HG02973 (cell line): ENCODE results near the gene CST8.
"Not testable (repeated sequence)": the region's sequence is repeated elsewhere in the genome, so short reads cannot be mapped to it uniquely, and the experiment has no call there.

Experiments
- ATAC-seq: cut with Tn5 transposase; IDR thresholded peaks from one replicate; pipeline ENCODE4 v1.9.1; 2021; ENCODE audit warnings: moderate library complexity; ENCODE audit not compliant: unreplicated experiment

CST8 gene, protein sequence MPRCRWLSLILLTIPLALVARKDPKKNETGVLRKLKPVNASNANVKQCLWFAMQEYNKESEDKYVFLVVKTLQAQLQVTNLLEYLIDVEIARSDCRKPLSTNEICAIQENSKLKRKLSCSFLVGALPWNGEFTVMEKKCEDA

DNA sequence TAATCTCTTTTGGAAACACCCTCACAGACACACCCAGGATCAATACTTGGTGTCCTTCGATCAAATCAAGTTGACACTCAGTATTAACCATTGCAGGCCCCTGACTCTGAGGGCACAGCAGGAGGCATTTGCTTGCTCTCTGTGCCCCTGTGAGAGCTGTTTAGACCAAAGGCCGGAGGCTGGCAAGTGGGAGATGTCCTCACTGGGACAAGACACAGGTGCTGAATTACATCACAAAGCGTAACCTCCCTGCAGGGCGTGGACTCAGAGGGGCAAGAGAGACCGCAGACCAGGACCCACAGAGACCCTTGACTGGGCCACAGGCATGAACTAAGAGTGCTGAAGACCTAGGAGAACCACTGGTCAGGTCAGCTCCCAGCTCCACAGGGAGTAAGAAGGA lies at the start of gene CST8:
TSS of gene CST8 (plus strand) at position 301 of the 400 bp plus-strand sequence. CDS start 551 bp downstream, outside the sequence.
- no peak for ATAC-seq

DNA sequence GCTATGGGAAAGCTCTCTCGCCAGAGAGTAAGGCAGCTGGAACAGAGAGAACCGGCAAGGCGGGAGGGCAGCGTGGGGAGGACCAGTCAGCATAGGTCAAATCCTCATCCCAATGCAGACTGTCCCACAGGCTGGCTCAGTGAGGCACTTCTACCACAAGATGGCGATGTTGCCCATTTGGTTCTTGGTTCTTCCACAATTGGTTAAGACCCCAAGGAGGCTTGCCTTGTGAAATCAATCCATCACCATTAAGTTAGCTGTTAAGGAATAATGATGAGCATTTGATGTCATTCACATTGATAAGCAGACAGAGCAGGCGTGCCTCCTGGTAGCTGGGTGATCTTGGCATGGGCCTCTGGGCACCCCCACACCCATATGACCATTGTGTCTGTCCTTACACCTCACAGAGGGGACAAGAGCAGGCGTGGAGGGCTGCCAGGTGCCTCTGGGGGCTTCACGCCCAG lies 49.0 kb upstream of the CST8 start:
- no peak for ATAC-seq

DNA sequence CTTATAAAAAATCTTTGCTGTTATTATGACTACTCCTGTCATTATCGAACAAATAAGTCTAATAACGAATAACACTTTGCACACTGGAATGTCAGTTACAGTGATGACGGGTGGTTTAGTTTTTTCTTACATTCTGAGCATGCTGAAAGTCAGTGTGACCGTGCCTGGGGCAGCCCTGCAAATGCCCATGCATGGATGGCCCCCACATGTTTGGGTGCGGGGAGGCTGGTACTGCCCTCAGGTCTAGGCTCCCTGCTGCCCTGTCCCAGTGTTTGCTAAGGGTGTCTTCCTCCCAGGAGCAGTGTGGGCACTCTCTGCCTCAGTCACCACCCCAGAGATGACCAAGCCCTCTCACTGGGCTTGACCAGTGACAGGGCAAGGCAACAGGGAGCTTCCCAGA lies 48.5 kb upstream of the CST8 start:
- ATAC-seq = no peak

DNA sequence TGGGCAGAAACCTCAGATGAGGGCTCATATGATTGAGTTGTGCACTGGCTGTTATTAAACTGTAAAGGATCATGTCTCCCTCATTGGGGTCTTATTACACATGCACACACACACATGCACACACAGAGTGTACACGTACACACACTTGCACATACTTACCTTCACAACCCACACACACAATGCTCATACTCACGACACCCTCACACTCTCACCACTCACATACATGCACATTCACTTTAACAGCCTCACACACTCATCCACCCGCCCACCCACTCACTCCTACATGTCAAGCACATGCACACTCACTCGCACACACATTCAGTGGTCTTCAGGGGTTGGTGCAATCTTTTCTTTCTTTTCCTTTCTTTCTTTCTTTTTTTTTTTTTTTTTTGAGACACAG lies 46.1 kb upstream of the CST8 start:
- no peak for ATAC-seq

DNA sequence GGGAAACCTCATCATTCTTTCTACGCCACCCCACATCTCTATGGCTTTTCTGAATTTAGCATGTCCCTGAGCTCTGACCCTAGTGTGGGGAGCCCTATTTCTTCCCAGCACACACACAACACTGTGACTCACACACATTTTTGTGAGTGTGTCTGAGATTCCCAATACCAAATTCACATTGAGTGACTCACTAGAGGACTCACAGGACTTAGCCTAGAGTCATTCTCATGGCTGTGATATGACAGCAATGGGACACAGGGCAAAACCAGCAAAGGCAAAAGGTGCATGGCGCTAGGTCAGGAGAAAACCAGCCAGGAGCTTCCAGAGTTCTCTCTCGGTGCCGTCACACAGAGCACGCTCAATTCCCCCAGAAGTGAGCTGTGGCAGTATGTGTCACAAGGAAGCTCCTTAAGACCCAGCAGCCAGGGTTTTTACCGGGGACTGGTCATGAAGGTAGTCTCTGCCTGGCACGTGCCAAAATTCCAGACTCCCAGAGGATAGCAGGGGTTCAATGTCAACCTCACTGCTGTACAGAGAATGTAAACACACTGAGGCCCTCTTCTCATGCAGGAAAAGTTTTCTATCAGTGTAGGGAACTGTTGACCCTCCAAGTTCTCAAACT lies 45.2 kb upstream of the CST8 start:
- ATAC-seq = no peak

DNA sequence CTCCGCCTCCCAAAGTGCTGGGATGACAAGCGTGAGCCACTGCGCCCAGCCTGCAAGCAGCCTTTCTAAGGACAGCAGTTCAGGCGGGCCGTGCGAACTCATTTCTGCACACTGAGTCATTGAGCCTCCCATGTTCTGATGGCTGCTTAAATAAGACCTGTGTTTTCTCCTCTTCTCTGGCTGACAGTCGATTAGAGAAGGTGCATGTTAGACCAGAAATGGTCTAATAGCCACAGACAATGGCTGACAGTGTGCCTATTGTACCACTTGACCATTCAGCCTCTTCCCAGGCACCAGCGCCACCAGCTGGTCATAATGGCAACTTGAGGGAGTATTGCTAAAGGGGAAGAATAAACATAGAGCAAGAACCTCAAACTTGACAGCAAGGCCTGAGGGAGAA lies 44.4 kb upstream of the CST8 start:
- no peak for ATAC-seq

DNA sequence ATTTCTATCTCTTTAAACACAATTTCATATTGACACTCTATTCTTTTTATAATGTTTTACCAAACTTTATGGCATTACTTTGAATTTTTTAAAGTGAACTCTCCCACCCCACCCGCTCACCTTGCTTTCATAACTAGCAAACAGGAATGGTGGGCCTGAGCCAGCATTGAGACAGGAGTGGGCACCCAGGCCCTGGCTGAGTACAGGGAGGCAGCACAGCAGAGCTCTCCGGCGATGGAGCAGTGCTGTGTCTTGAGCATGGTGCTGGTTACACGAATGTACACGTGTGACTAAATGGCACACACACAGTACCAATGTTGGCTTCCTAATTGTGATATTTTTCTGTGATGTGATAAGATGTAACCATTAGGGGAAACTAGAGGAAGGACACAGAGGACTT lies 42.8 kb upstream of the CST8 start:
- ATAC-seq = no peak

DNA sequence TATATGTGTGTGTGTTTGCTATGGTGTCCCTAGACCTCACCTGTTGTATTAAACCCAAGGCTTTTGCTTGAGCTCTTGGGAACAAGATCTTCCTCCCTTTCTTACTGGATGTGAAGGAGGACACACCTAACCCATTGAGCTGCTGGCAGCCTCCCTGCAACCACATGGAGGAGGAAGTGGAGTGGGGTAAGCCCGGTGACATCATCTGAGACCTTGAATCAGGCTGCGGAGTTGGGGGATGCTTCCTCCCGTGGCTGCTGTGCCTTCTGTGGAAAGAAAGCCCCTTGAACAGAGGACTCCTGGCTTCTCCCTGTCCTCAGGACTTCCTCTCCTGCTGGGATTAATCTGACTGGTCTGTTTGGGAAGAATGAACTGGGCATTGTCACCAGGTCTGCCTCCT lies 41.5 kb upstream of the CST8 start:
- ATAC-seq = no peak

DNA sequence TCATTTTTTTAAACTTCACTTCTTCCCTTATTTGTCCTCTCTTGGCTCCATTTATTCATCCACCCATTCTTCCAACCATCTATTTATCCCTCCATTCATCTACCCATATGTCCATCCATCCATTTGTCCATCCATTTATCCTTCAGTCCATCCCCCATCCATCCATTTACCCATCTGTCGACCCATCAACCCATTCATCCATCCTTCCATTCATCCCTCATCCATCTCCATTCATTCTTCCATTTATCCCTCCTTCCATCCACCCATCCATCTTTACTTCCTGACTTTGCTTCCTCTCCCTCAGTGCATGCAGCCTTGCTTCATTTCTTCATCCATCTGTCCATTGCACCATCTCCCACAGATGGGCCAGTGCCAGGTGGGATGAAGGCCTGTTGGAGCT lies 40.0 kb upstream of the CST8 start:
- no peak for ATAC-seq

DNA sequence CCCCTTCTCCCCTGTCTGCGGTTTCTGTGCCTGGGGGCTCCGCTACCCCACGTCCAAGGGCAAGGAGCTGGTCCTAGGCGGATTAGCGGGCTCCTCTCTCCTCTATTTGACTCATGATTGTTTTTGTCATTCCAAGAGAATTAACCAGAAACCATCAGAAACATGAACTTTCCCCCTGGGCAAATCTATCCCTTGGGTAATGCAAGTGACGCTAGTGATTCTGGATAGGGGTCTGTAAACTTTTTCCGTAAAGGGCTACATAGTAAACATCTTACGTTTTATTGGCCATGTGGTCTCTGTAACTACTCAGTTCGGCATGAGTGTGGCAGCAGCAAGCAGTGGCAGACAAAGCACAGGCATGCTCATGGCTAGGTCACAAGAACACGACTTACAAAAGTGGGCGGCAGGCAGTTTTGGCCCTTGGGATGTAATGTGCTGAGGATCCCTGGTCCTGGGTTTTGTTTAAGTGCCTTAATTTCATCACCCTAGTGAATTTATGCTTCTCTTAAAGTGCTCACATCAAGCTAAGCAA lies 38.9 kb upstream of the CST8 start:
- ATAC-seq = no peak

DNA sequence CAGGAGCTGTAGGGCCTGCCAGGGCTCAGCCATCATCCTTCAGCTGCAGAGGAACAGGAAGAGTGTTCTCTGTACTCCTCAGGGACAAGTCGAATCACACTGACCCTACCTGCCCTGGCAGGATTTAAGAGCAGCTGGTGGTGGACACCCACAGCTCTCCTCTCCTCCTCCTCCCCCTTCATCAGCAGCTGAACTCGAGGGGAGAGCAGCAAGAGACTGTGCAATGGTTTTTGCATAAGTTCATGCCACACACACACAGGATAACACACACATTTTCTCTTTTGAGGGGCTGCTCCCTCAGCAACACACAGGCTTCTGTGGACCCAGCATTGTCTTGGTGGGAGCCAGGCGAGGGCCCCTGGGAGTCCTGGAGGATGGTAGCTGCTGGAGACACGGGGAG lies 38.1 kb upstream of the CST8 start, which contains the start of gene CST11:
TSS of gene CST11 (minus strand) at position 101 of the 400 bp plus-strand sequence. CDS start at position 36, 65 bp downstream.
- no peak for ATAC-seq

DNA sequence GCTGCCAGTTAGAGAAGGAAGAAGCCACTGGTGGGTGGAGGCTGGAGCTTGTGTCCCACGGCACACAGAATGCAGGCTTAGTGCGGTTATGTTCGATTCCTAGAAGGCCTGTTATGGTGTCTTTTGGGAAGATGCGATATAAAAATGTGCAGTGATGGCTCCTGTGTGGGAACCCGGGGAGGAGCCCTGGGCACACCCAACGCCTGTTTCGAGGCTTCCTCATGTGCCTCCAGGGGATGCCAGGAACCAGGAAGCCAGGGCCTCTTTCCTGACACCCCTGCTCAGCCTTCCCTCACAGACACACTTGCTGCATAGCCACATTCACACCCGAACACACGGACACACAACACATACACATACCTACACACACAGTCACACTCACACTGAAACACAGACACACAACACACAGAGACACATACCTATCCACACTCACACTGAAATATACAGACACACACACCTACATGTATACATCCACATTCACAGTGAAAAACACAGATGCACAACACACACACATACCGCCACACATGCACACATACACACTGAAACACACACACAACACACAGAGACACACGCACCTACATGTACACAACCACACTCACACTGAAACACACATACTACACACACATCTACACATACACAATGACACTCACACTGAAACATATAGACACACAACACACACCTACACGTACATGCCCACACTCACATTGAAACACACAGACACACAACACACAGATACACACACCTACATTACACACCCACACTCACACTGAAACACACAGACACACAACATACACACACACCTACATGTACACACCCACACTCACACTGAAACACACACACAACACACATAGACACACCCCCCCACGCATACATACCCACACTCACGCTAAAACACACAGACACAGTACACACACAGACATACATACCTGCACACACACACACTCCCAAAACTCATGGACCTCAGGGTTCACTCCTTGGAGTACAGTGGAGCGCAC lies 37.1 kb upstream of the CST8 start:
- no peak for ATAC-seq

DNA sequence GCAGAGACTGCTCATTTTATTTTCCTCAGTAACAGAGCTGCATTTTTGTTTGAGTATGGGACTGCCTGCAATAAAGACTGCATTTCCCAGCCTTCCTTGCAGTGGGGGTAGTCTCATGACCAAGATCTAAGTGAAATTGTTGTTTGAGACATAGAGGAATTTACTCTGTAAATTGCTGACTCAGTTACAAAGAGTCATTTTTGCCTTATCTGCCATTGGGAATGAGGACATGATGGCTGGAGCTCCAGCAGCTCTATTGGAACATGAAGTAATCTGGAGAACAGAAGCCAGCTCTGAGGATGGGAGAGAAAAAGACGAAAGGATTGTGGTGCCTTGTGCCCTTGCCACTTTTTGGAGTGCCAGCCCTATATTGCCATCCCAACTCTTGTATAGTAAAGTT lies 36.1 kb upstream of the CST8 start:
- ATAC-seq = no peak

DNA sequence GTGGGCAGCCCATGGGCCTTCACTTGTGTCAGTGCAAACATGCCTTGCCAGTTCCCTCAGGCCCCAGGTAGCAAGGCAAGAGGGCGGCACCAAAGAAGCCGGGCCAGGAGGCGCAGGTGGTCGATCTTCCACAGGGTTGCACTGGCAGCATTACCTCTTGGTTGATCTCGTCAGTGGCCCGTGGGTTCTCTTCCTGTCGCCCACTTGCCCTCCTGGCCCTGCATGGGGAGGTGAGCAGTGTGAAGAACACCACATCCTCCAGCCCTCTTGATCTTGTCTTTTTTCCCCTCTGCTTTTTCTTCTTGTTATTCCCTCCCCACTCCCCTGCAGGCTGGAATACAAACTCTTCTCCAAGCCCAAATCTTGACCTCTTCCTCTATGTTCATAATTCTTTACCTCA lies 35.3 kb upstream of the CST8 start:
- ATAC-seq = no peak

DNA sequence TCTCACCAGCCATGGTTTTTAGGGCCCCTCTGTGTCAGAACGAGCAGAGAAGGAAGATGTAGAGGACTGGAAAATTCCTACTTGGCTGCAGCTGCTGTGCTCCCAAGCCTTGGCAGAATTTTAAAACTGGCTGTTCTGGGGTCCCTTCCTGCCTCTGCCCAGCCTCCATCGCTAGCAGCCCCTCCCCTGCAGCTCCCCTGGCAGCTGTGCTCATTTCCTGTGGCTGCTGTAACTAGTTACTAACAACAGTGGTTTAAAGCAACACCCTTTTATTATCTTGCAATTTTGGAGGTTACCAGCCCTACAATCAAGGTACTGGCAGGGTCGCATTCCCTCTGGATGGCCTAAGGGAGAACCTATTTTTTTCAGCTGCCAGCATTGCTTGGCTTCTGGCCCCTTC lies 34.5 kb upstream of the CST8 start:
- ATAC-seq = no peak

DNA sequence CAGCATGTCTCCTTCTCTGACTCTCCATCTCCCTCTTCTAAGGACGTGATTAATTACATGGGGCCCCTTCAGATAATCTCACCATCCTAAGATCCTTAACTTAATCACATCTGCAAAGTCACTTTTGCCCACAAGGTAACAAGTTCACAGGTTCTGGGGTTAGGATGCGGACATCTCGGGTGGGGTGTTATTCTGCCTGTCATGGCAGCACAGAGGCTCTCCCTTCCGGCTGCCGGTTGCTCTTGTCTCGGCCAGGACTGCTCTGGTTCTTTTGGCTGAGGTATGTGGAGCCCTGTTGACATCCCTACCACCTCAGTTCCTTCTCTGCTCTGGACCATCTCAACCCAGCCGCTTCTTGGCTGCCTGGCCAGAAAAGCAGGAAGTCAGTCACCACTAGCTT lies 34.0 kb upstream of the CST8 start:
- no peak for ATAC-seq

DNA sequence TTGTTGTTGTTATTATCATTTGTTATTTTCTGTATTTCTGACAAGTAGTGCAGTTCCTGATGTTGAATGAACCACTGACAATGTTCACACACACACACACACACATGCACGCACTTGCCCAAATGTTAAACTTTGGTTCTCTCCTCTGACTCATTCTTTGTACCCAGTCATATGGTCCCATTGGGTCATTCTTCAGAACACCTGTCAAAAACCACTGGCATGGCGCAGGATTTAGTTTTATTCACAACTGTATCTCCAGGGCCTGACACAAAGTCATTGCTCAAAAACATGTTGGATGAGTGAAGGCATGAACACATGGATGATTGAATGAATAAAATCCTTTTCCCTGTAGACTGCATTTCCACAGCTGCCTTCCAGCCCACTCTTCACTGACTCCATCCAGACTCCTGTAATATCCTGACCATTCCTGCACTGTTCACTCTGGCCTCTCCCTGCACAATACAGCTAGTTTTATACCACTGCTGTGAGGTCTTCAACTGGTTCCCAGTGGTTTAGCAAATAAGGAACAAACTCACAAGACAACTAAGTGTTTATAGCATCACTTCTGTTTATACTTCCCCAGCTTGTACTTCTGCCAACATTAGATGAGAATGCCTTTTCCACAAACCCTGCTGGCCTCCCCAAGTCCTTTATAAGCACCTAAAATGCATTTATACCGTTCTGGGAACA lies 31.3 kb upstream of the CST8 start:
- ATAC-seq = no peak

DNA sequence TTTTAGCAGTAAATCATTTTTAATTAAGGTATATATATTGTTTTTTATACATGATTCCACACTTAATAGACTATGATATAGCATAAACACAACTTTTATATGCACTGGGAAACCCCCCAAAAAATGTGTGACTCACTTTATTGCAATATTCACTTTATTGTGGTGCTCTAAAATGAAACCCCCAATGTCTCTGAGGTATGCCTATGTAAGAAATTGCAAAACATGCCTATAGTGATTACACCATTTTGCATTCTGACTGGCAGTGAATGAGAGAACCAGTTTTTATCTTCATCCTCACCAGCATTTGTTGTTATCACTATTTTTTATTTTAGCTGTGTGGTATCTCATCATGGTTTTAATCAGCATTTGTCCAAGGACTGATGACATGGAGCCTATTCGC lies 29.7 kb upstream of the CST8 start:
- ATAC-seq = no peak

DNA sequence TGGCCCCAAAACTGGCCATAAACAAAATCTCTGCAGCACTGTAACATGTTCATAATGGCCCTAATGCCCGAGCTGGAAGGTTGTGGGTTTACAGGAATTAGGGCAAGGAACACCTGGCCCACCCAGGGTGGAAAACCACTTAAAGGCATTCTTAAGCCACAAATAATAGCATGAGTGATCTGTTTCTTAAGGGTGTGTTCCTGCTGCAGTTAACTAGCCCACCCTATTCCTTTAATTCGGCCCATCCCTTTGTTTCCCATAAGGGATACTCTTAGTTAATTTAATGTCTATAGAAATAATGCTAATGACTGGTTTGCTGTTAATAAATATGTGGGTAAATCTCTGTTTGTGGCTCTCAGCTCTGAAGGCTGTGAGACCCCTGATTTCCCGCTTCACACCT lies 24.0 kb upstream of the CST8 start:
- not testable (repeated sequence) for ATAC-seq

DNA sequence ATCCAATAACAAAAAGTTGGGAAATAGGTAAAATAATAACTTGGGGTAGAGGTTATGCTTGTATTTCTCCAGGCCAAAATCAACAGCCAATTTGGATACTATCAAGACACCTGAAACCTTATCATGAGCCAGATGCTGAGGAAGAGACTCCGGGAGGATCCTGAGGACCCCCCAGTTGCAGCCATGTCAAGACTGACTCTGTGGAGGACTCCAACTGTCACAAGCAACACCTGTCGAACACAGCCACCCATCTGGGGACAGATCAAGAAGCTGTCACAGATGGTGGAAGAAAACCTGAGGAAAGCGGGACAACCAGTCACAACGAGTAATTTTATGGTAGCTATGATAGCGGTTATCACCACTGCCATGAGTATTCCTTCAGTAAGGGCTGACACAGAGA lies 18.6 kb upstream of the CST8 start:
- ATAC-seq = not testable (repeated sequence)

DNA sequence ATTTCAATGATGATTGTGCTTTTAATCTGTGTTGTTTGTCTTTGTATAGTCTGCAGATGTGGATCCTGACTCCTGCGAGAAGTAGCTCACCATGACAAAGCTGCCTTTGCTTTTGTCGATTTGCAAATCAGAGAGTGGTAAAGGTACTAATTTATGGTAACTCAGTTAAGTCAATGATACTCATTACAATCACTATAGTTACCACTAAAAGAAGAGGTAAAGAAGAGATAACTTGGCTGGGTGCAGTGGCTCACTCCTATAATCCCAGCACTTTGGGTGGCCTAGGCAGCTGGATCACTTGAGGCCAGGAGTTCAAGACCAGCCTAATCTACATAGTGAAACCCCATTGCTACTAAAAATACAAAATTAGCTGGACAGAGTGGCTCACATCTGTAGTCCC lies 17.6 kb upstream of the CST8 start:
- not testable (repeated sequence) for ATAC-seq
